HL-60/S4 (cell line): Measurements from ENCODE around the gene DST.

Experiments
- in situ Hi-C: fragments of 300-500 bp; cut with MboI; formaldehyde crosslinking; loops from 2 replicates; pipeline ENCODE4 v1.14.3; 2022; ENCODE audit warnings: low sequenced_read_pairs

Gene DST

GRCh38 chr6:56540232-56541029 lies 102.3 kb downstream of the DST start:
- in situ Hi-C loops = no loop called here

GRCh38 chr6:56539527-56540105 lies 103.1 kb downstream of the DST start:
- in situ Hi-C loops = no loop called here

- in situ Hi-C loops = no loop called here
These were observed 103.8 kb downstream of the DST start for GRCh38 chr6:56538851-56539250.

- in situ Hi-C loops = no loop called here
These were observed 105.4 kb downstream of the DST start for GRCh38 chr6:56537223-56537770.

GRCh38 chr6:56536536-56536935 lies 106.2 kb downstream of the DST start:
- in situ Hi-C loops = no loop called here

GRCh38 chr6:56535626-56536025 lies 107.1 kb downstream of the DST start:
- in situ Hi-C loops = no loop called here

- in situ Hi-C loops = no loop called here
These were observed 107.8 kb downstream of the DST start for GRCh38 chr6:56534680-56535419.

GRCh38 chr6:56532766-56533551 lies 109.7 kb downstream of the DST start:
- in situ Hi-C loops = no loop called here

- in situ Hi-C loops = no loop called here
These were observed 110.7 kb downstream of the DST start for GRCh38 chr6:56531839-56532595.

- in situ Hi-C loops = no loop called here
These were observed 113.0 kb downstream of the DST start for GRCh38 chr6:56529594-56530191.

GRCh38 chr6:56528412-56528841 lies 114.3 kb downstream of the DST start:
- in situ Hi-C loops = no loop called here

- in situ Hi-C loops = no loop called here
These were observed 114.8 kb downstream of the DST start for GRCh38 chr6:56527934-56528333.

GRCh38 chr6:56526860-56527544 lies 115.7 kb downstream of the DST start:
- in situ Hi-C loops = no loop called here

GRCh38 chr6:56525974-56526789 lies 116.5 kb downstream of the DST start:
- in situ Hi-C loops = no loop called here

- in situ Hi-C loops = no loop called here
These were observed 117.6 kb downstream of the DST start for GRCh38 chr6:56524891-56525703.

- in situ Hi-C loops = no loop called here
These were observed 120.0 kb downstream of the DST start for GRCh38 chr6:56522495-56523270.

GRCh38 chr6:56521976-56522375 lies 120.7 kb downstream of the DST start:
- in situ Hi-C loops = no loop called here
